Inflammatory macrophage treated with lipopolysaccharide for 1 hour (primary cell): ENCODE results near the gene ZBED5.
"Not testable (repeated sequence)": the region's sequence is repeated elsewhere in the genome, so short reads cannot be mapped to it uniquely, and the experiment has no call there.

Source experiments
- DNase-seq, 2 donors: peaks; one replicate each; pipeline ENCODE4 v3.0.0-alpha.2; 2020 to 2022

Gene ZBED5

GRCh38 chr11:10836884-10837283, 21.0 kb downstream of the ZBED5 start:
- not testable (repeated sequence) for DNase-seq

GRCh38 chr11:10829139-10829538, 28.7 kb downstream of the ZBED5 start:
- no peak for DNase-seq

GRCh38 chr11:10828402-10828801, 29.5 kb downstream of the ZBED5 start:
- DNase-seq = no peak

- no peak for DNase-seq
Observed at GRCh38 chr11:10824888-10825287, 33.0 kb downstream of the ZBED5 start.

GRCh38 chr11:10823152-10823579, 34.7 kb downstream of the ZBED5 start:
- no peak for DNase-seq

GRCh38 chr11:10822491-10822890, 35.4 kb downstream of the ZBED5 start:
- DNase-seq = not testable (repeated sequence)

- DNase-seq = no peak
Observed at GRCh38 chr11:10818594-10818993, 39.3 kb downstream of the ZBED5 start.

- no peak for DNase-seq
Observed at GRCh38 chr11:10813945-10814344, 43.9 kb downstream of the ZBED5 start.

GRCh38 chr11:10809373-10810160, 48.3 kb downstream of the ZBED5 start:
- peak in 1 of 2 donors; percentile 25 for DNase-seq

- DNase-seq = peak; percentile 99
Observed at GRCh38 chr11:10808553-10809372, 49.1 kb downstream of the ZBED5 start, which contains the start of gene EIF4G2. EIF4G2 (minus strand) TSS chr11:10808926.

- DNase-seq = no peak
Observed at GRCh38 chr11:10808235-10808552, 49.7 kb downstream of the ZBED5 start.

GRCh38 chr11:10807493-10808234, 50.2 kb downstream of the ZBED5 start:
- DNase-seq = peak; percentile 69 to 83

GRCh38 chr11:10806206-10806605, 51.6 kb downstream of the ZBED5 start:
- no peak for DNase-seq

GRCh38 chr11:10805741-10806140, 52.1 kb downstream of the ZBED5 start:
- DNase-seq = no peak

GRCh38 chr11:10803676-10804075, 54.2 kb downstream of the ZBED5 start:
- DNase-seq = no peak
